ENCODE measurements around the gene TPSG1. TPM values are rescaled to one million over a fixed set of nuclear protein-coding genes. Genes with fewer than 3 reads are reported as not detected.

Gene TPSG1
- total and polyA plus RNA-seq, 2 experiments from 2014 or later = 0.81 TPM; not detected in 1

DNA sequence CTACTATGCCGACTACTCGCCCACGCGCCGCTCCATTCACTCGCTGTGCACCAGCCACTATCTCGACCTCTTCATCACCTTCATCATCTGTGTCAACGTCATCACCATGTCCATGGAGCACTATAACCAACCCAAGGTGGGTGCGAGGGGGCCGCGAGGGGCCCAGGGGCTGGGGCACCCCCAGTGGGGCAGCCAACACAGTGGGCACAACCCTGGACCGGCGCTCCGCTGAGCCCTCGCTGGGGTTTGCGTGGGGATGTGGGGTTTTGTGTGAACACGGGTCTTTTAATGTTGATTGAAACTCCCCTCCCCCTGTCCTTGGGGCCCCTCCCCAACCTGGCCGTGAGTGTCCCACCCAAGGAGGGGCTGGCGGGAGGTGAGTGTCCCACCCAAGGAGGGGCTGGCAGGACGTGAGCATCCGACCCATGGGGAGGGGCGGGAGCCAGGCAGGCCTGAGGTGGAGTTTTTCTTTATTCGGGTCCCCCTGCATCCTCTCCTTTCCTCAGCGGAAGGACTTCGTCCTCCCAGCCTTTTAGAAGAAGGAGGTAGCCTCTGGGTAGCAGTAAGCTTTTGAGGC lies 11.2 kb downstream of the TPSG1 start:
- no peaks in the 10 kb centered on the region for H3K79me2 ChIP-seq (replicated peaks; ENCODE audit: insufficient read depth)
- no peak for DNase-seq (ENCODE audit: low spot score)
- H3K27me3 ChIP-seq (ENCODE audit: insufficient read depth) = no peaks in the 10 kb centered on the region
- H3K4me1 Mint-ChIP-seq = no peaks in the 10 kb centered on the region
- TF ChIP-seq, protein P1, sequence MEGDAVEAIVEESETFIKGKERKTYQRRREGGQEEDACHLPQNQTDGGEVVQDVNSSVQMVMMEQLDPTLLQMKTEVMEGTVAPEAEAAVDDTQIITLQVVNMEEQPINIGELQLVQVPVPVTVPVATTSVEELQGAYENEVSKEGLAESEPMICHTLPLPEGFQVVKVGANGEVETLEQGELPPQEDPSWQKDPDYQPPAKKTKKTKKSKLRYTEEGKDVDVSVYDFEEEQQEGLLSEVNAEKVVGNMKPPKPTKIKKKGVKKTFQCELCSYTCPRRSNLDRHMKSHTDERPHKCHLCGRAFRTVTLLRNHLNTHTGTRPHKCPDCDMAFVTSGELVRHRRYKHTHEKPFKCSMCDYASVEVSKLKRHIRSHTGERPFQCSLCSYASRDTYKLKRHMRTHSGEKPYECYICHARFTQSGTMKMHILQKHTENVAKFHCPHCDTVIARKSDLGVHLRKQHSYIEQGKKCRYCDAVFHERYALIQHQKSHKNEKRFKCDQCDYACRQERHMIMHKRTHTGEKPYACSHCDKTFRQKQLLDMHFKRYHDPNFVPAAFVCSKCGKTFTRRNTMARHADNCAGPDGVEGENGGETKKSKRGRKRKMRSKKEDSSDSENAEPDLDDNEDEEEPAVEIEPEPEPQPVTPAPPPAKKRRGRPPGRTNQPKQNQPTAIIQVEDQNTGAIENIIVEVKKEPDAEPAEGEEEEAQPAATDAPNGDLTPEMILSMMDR (conservative IDR thresholded peaks at IDR 0.05; ENCODE audit: low read depth in 2 of 2) = no peak
- no peak for TF ChIP-seq JUNB (IDR thresholded peaks at IDR 0.05; ENCODE audit: unreplicated experiment)
- TF ChIP-seq CREB1 (CRISPR knock-in tag; IDR thresholded peaks at IDR 0.05; ENCODE audit: low read depth) = no peak
- no peak for TF ChIP-seq EZH2 (IDR thresholded peaks at IDR 0.05; ENCODE audit: low read depth, unreplicated experiment)
- TF ChIP-seq ETS1 (IDR thresholded peaks at IDR 0.05) = no peak
- TF ChIP-seq STAT1 (IDR thresholded peaks at IDR 0.05; ENCODE audit: unreplicated experiment) = no peak
- TF ChIP-seq ZNF462 (CRISPR knock-in tag; IDR thresholded peaks at IDR 0.05) = no peak
- no peak for TF ChIP-seq EZH2phosphoT487 (IDR thresholded peaks at IDR 0.05; ENCODE audit: unreplicated experiment)
- TF ChIP-seq POLR2AphosphoS5 (IDR thresholded peaks at IDR 0.05; ENCODE audit: low read depth) = no peak
- TF ChIP-seq ZNF331 (CRISPR knock-in tag; IDR thresholded peaks at IDR 0.05; ENCODE audit: low read depth) = no peak
- TF ChIP-seq NANOG (IDR thresholded peaks at IDR 0.05; ENCODE audit: borderline replicate concordance) = no peak
- no peaks in the 10 kb centered on the region; the same call in 1 of the 2 replicates for H4K20me1 ChIP-seq (replicated peaks; ENCODE audit: insufficient read depth)
- no peaks in the 10 kb centered on the region for H3K36me3 ChIP-seq (ENCODE audit: insufficient read depth)
- H3K27me3 Mint-ChIP-seq (ENCODE audit: insufficient read depth, low read depth, poor library complexity) = peaks cover 8% of the 10 kb centered on the region
- H3K4me3 Mint-ChIP-seq = no peak overlapping the region
- H3K36me3 Mint-ChIP-seq (ENCODE audit: low read depth) = no peaks in the 10 kb centered on the region
- no peak for ATAC-seq
- H3K9me2 ChIP-seq (ENCODE audit: insufficient read depth) = no peaks in the 10 kb centered on the region
- H3K9me3 Mint-ChIP-seq = no peaks in the 10 kb centered on the region
- H3K4me2 ChIP-seq = no peak overlapping the region
- H3K27ac Mint-ChIP-seq = no peak overlapping the region
- H2AFZ ChIP-seq = no peak overlapping the region
- no peaks in the 10 kb centered on the region for H3K4me1 ChIP-seq (ENCODE audit: insufficient read depth)
- H3K27ac ChIP-seq (ENCODE audit: low read depth) = no peak overlapping the region
- no peaks in the 10 kb centered on the region for H3F3A ChIP-seq (replicated peaks; ENCODE audit: low read depth)
- no peak overlapping the region for H3K4me3 ChIP-seq

Measured in GM23338 (cell line).